HepG2 (cell line): ENCODE results near the gene PLCG2. TPM values are rescaled to one million over a fixed set of nuclear protein-coding genes. Genes with fewer than 3 reads are reported as not detected.

Experiments used
- ATAC-seq: fragments of 200-7000 bp; cut with Tn5 transposase; 3 replicates; pipeline ENCODE4 v1.9.1; 2020; ENCODE audit warnings: mild to moderate bottlenecking, moderate library complexity
- BruUV-seq: library from RNA; stranded (reverse); fragments of 400-500 nt; replicated peaks from 2 replicates; lab custom pipeline; 2021; lab: Mats Ljungman, UMichigan
- CTCF ChIA-PET: fragments of 300-600 bp; formaldehyde crosslinking; extraction: SDS; loops from one replicate; lab custom pipeline; 2021; ENCODE audit warnings: low total read pairs, inconsistent platforms, low intra/inter-chr PET ratio; lab: Yijun Ruan, JAX
- POLR2A ChIA-PET: fragments of 350-600 bp; sonication (Branson Sonifier 250); formaldehyde crosslinking; loops from one replicate; lab custom pipeline; 2020; ENCODE audit warnings: antibody characterized with exemption, inconsistent platforms; lab: Yijun Ruan, JAX
- DNase-seq: peaks from one replicate; pipeline ENCODE4 v3.0.0-alpha.2; 2015; ENCODE audit warnings: low spot score
- FAIRE-seq: peaks from 3 replicates; lab custom pipeline; 2011; peaks lifted over from hg19 to GRCh38; lab: Jason Lieb, UNC
- H2AFZ ChIP-seq: one replicate; pipeline ENCODE4 v1.6.1; 2011; ENCODE audit warnings: low read length, inconsistent platforms
- H3K27ac ChIP-seq: fragments of 300-600 bp; 3 replicates; pipeline ENCODE4 v1.8.0; 2011; ENCODE audit warnings: mixed run types, mild to moderate bottlenecking, mixed read lengths, low read length, inconsistent platforms; ENCODE audit not compliant: insufficient read depth; ENCODE audit errors: extremely low read length
- H3K27me3 ChIP-seq, 2 experiments: fragments of 200-600 bp in 1 of 2; 2 replicates in 1 of 2; 3 replicates in 1 of 2; pipeline versions ENCODE4 v1.6.0 to v1.8.0; 2011; ENCODE audit warnings: low read length in 2 of 2, mild to moderate bottlenecking in 2 of 2, moderate library complexity in 2 of 2, inconsistent platforms in 1 of 2; ENCODE audit not compliant: insufficient read depth in 2 of 2, control insufficient read depth in 1 of 2
- H3K36me3 ChIP-seq, 2 experiments: fragments of 200-600 bp in 1 of 2; replicated peaks in 1 of 2; 2 replicates in 1 of 2; 3 replicates in 1 of 2; pipeline versions ENCODE4 v1.5.1 to v1.8.0; 2011; ENCODE audit warnings: low read length in 2 of 2, inconsistent platforms in 1 of 2; ENCODE audit not compliant: insufficient read depth in 2 of 2, control insufficient read depth in 1 of 2
- H3K4me1 ChIP-seq: 2 replicates; pipeline ENCODE4 v1.5.1; 2012; ENCODE audit warnings: low read length, inconsistent platforms; ENCODE audit not compliant: insufficient read depth
- H3K4me2 ChIP-seq: 2 replicates; pipeline ENCODE4 v1.6.0; 2011; ENCODE audit warnings: low read depth, low read length, inconsistent platforms
- H3K4me3 ChIP-seq, 3 experiments: fragments of 200-600 bp in 1 of 3; sonication (generic), shearing (Covaris generic) in 1 of 3; replicated peaks in 1 of 3; 2 replicates each; pipeline ENCODE4 v1.5.1; 2011 to 2016; ENCODE audit warnings: low read length in 3 of 3, inconsistent platforms in 2 of 3, low read depth in 2 of 3, mild to moderate bottlenecking in 2 of 3, control low read depth in 1 of 3, mixed read lengths in 1 of 3; ENCODE audit not compliant: insufficient read depth in 1 of 3
- H3K79me2 ChIP-seq: one replicate; pipeline ENCODE4 v1.6.1; 2011; ENCODE audit warnings: low read length, inconsistent platforms; ENCODE audit not compliant: insufficient read depth
- H3K9ac ChIP-seq: 2 replicates; pipeline ENCODE4 v1.6.0; 2011; ENCODE audit warnings: mild to moderate bottlenecking, low read depth, low read length, inconsistent platforms; ENCODE audit not compliant: insufficient read depth
- H3K9me3 ChIP-seq: 2 replicates; pipeline ENCODE4 v1.5.1; 2012; ENCODE audit warnings: mild to moderate bottlenecking, low read length
- H4K20me1 ChIP-seq: 2 replicates; pipeline ENCODE4 v1.6.0; 2011; ENCODE audit warnings: inconsistent platforms, mild to moderate bottlenecking, low read length, moderate library complexity; ENCODE audit not compliant: insufficient read depth
- SALL1 ChIP-seq: sonication (generic); formaldehyde crosslinking; IDR thresholded peaks from 2 replicates; pipeline ENCODE4 v1.8.0; 2022; ENCODE audit warnings: mild to moderate bottlenecking, missing genetic modification reagents
- ZNF350 ChIP-seq: sonication (generic); formaldehyde crosslinking; IDR thresholded peaks from 2 replicates; pipeline ENCODE4 v1.4.0; 2020; ENCODE audit warnings: mild to moderate bottlenecking, low read depth, missing genetic modification reagents, borderline replicate concordance
- ZNF512 ChIP-seq: sonication (generic); formaldehyde crosslinking; IDR thresholded peaks from 2 replicates; pipeline ENCODE4 v1.4.0; 2020; ENCODE audit warnings: mild to moderate bottlenecking, missing genetic modification reagents
- ZNF629 ChIP-seq: sonication (generic); formaldehyde crosslinking; conservative IDR thresholded peaks from 2 replicates; pipeline ENCODE4 v1.5.0; 2020; ENCODE audit warnings: missing genetic modification reagents
- WGBS: methylation state at CpG from one replicate; pipeline ENCODE4 v1.1.6; 2017; ENCODE audit warnings: low lambda C conversion rate; 5-methylcytosine and 5-hydroxymethylcytosine counted together
- in situ Hi-C: cut with HindIII; loops from 2 replicates; pipeline ENCODE4 v1.10.0; 2017; ENCODE audit warnings: low pct_unique_long_range_greater_than_20kb; ENCODE audit not compliant: extremely low pct_ligation_motif_present
- intact Hi-C: fragments of 100-400 bp; cut with micrococcal nuclease; formaldehyde crosslinking; loops from one replicate; pipeline ENCODE4 v1.10.0; 2022; ENCODE audit not compliant: unreplicated experiment
- polyA plus RNA-seq, 8 experiments: library from polyadenylated mRNA; depleted of rRNA in 3 of 8; stranded (reverse) in 7 of 8; unstranded in 1 of 8; fragments of >200 nt; fragmentation: Illumina TruSeq in 4 of 8; extraction: Trizol in 4 of 8; gene quantifications; 2 replicates each; pipeline versions ENCODE4 v1.2.1 to v1.2.3, GENCODE V29; 2011 to 2016; ENCODE audit warnings: low read depth in 4 of 8, missing spikeins in 1 of 8, mixed read lengths in 1 of 8; ENCODE audit not compliant: insufficient read depth in 1 of 8
- total RNA-seq, 5 experiments: library from RNA; depleted of rRNA; stranded (reverse); fragments of >200 nt; fragmentation: Illumina TruSeq; extraction: Trizol; gene quantifications; 2 replicates each; pipeline ENCODE4 v1.2.3, GENCODE V29; 2016; ENCODE audit warnings: low read depth in 1 of 5

PLCG2 gene
- total and polyA plus RNA-seq, 2 of the 13 experiments (the other 11 are each of a cell fraction or from before 2014, with no cell fraction given) = 0.13 to 0.18 TPM

GRCh38 chr16:81823734-81824133 lies 44.6 kb downstream of the PLCG2 start:
- TF ChIP-seq ZNF350 = no peak
- peak; percentile 85; the same call in 1 of the 2 replicates for TF ChIP-seq ZNF512
- ChIA-PET CTCF (no interaction called here), POLR2A (no interaction called here)
- Histone ChIP-seq H3K27me3 (peaks cover 0 to 34% of the 10 kb centered on the region in 2 experiments; a peak in 1 of 5 replicates), H4K20me1 (no peaks in the 10 kb centered on the region), H3K27ac (no peak overlapping the region), H3K9ac (no peak overlapping the region), H3K4me2 (no peak overlapping the region), H2AFZ (no peak overlapping the region), H3K9me3 (no peaks in the 10 kb centered on the region), H3K36me3 (no peaks in the 10 kb centered on the region), H3K79me2 (no peaks in the 10 kb centered on the region), H3K4me1 (no peaks in the 10 kb centered on the region), H3K4me3 (no peak overlapping the region)
- intact Hi-C loops (no loop called here), in situ Hi-C loops (no loop called here)
- DNase-seq (no peak), FAIRE-seq (no peak), ATAC-seq (no peak)
- no TSS peak for BruUV-seq
- 0% methylated on average over 1 of the region's 1 CpG for WGBS

GRCh38 chr16:81826523-81826922 lies 47.4 kb downstream of the PLCG2 start:
- no TSS peak for BruUV-seq
- intact Hi-C loops = no loop called here
- POLR2A ChIA-PET = no interaction called here
- H3K9me3 ChIP-seq = no peaks in the 10 kb centered on the region
- CTCF ChIA-PET = no interaction called here
- ATAC-seq = no peak
- peak; percentile 58 for TF ChIP-seq ZNF629
- no peak for TF ChIP-seq SALL1 (CRISPR knock-in tag)
- no peak for DNase-seq
- in situ Hi-C loops = no loop called here
- H3K9ac ChIP-seq = no peak overlapping the region
- H2AFZ ChIP-seq = no peak overlapping the region
- peaks cover 0 to 46% of the 10 kb centered on the region in 2 experiments; a peak in 4 of 5 replicates for H3K27me3 ChIP-seq
- no peak overlapping the region for H3K4me3 ChIP-seq
- FAIRE-seq = no peak
- H3K4me2 ChIP-seq = no peak overlapping the region
- H3K36me3 ChIP-seq = no peaks in the 10 kb centered on the region
- H3K4me1 ChIP-seq = no peaks in the 10 kb centered on the region
- 38% methylated on average over 5 of the region's 5 CpGs for WGBS
- H4K20me1 ChIP-seq = no peaks in the 10 kb centered on the region
- no peak overlapping the region for H3K27ac ChIP-seq
- H3K79me2 ChIP-seq = no peaks in the 10 kb centered on the region
